HG02943 (cell line): Measurements from ENCODE around the gene PGAM5.
"Not testable (repeated sequence)": the region's sequence is repeated elsewhere in the genome, so short reads cannot be mapped to it uniquely, and the experiment has no call there.

Experiments used
- ATAC-seq: cut with Tn5 transposase; IDR thresholded peaks from one replicate; pipeline ENCODE4 v1.9.1; 2021; ENCODE audit warnings: mild to moderate bottlenecking, low read depth, moderate library complexity; ENCODE audit not compliant: unreplicated experiment

The PGAM5 gene

DNA sequence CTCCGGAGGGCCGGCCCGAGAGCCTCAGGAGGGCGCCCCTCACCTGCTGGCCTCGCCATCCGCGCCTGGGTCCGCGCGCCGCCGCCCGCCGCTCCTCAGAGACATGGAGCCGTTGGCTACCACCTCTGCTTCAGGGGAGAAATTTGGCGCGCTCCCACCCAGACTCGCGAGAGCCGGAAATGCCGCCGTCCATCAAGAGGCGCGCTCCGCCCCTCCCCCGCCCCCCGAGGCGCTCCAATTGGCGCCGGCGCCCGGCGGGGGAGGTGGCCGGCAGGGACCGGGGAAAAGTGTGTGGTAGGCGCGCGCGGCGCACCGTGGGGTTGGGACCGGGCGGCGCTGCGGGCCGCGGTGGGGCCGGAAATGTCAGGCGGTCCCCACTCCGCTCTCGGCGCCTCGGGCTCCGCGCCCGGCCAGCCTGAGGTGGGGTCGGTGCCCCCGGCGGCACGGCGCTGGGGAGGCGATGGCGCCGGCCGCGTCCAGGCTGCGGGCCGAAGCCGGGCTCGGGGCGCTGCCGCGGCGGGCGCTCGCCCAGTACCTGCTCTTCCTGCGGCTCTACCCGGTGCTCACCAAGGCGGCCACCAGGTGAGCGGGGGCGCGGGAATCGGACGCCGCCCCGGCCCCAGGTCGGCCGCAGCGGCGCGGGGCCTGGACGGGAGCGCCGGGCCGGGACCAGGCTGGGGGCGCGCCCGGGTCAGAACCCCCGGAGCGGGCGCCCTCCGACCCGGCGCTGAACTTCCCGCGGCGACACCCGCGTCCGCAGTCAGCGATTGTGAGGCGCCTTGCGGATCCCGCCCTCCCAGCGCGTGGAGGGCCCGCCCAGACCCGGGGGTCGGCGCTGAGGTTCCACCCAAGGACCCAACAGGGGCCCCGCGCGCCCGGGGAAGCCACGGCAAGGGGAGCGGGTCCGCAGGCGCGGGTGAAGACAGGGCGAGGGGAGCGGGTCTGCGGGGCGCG lies 23.2 kb upstream of the PGAM5 start, which contains the start of the genes POLE and PXMP2:
TSS of gene POLE (minus strand) at position 132 of the 954 bp plus-strand sequence. CDS start at position 105, 27 bp downstream.
TSS of gene PXMP2 (plus strand) at position 377 of the 954 bp plus-strand sequence. CDS start at position 461, 84 bp downstream.
- ATAC-seq = peak; percentile 91

- no peak for ATAC-seq
These were observed 21.4 kb upstream of the PGAM5 start for GRCh38 chr12:132689227-132689626.

GRCh38 chr12:132690112-132690511 lies 20.5 kb upstream of the PGAM5 start:
- no peak for ATAC-seq

DNA sequence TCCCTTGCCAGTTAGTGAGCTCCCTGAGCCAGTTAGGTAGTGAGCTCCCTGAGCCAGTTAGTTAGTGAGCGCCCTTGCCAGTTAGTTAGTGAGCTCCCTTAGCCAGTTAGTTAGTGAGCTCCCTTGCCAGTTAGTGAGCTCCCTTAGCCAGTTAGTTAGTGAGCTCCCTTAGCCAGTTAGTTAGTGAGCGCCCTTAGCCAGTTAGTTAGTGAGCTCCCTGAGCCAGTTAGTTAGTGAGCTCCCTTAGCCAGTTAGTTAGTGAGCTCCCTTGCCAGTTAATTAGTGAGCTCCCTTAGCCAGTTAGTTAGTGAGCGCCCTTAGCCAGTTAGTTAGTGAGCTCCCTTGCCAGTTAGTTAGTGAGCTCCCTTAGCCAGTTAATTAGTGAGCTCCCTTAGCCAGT lies 18.6 kb upstream of the PGAM5 start:
- ATAC-seq = not testable (repeated sequence)

GRCh38 chr12:132694888-132695287 lies 15.8 kb upstream of the PGAM5 start:
- not testable (repeated sequence) for ATAC-seq

DNA sequence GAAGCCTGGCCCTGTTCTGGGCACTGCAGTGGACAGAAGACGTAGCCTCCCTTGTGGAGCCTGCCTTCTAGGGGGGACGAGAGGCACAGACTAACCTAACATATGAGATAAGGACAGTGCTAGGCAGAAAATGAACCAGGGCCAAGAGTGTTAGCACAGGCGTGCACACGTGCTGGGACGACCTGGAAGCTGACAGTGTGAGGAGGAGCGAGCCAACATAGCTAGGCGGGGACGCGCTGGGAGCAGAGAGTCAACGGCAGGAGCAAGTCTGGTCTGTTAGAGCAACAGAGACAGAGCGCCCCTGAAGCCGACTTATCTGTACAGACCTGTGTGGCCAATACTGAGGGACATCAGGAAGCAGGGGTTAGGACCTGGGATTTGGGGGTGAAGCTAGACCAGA lies 15.2 kb upstream of the PGAM5 start:
- no peak for ATAC-seq

- ATAC-seq = no peak
These were observed 12.3 kb upstream of the PGAM5 start for GRCh38 chr12:132698341-132698740.

- no peak for ATAC-seq
These were observed 10.3 kb upstream of the PGAM5 start for GRCh38 chr12:132700212-132700822.

GRCh38 chr12:132702640-132703039 lies 8.0 kb upstream of the PGAM5 start:
- no peak for ATAC-seq

GRCh38 chr12:132703641-132704040 lies 7.0 kb upstream of the PGAM5 start:
- ATAC-seq = no peak

GRCh38 chr12:132707241-132707640 lies 3.4 kb upstream of the PGAM5 start:
- ATAC-seq = no peak

GRCh38 chr12:132708150-132708549 lies 2.5 kb upstream of the PGAM5 start:
- ATAC-seq = no peak

- peak; percentile 39 for ATAC-seq
These were observed 618 bp upstream of the PGAM5 start for GRCh38 chr12:132710043-132710404.

GRCh38 chr12:132711080-132711843 lies 620 bp downstream of the PGAM5 start:
- peak; percentile 14 for ATAC-seq

DNA sequence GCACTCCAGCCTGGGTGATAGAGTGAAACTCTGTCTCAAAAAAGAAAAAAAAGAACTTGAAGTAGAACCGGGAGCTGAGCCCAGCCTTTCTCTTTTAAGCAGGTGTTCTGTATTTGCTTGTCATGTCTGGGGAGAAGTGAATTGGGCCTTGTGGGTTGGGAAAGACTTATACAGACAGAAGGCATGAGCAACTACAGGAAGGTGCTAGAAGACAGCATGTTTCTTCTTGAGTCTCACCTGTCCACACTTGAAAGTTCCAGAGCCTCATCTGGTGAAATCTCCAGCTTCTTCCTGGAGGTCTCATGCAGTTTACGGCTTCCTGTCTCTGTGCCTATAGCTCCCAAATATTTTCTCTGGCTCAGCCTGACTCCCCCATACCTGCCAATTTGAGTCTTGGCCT lies 2.5 kb downstream of the PGAM5 start:
- ATAC-seq = no peak

DNA sequence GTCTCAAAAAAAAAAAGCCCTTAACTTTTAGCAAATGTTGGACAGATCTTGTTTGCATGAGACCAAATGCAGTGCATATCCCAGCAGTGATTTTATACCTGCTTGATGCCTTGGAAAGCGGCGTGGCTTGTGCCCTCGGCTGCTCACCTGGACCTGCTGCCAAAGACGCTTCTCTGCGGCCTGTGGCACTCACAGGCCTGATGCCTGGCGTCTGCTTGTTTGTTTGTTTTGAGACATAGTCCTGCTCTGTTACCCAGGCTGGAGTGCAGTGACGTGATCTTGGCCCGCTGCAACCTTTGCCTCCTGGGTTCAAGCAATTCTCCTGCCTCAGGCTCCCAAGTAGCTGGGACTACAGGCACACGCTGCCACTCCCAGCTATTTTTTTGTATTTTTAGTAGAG lies 5.2 kb downstream of the PGAM5 start:
- no peak for ATAC-seq

DNA sequence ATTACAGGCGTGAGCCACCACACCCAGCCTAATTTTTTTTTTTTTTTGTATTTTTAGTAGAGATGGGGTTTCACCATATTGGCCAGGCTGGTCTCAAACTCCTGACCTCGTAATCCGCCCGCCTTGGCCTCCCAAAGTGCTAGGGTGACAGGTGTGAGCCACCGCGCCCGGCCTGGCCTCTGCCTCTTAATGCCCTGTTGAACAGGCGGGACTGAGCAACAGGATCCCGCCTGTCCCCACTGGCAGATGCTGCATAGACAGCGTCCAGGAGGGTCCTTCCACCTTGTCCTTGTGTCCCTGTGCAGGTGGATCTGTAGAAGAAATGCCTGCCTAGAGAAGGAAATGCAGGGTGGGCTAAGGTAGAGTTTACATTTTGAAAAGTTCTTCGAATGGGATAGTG lies 5.7 kb downstream of the PGAM5 start:
- no peak for ATAC-seq

DNA sequence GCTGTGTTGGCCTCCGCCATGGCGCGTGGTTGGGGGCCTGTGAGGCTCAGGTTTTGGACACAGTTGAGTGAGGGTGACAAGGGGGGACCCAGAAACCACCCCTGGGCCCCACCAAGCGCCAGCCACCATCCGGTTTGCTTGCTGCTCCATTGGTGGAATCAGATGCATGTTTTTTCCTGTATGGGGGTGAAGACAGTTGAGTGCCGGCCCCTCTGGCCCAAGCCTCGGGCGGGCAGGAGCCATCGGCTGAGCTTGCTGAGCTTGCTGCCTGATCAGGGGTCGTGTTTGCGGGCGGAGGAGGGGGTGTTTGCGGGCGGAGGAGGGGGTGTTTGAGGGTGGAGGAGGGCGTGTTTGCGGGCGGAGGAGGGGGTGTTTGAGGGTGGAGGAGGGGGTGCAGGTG lies 6.4 kb downstream of the PGAM5 start:
- ATAC-seq = no peak

- no peak for ATAC-seq
These were observed 7.1 kb downstream of the PGAM5 start for GRCh38 chr12:132717531-132718387.

DNA sequence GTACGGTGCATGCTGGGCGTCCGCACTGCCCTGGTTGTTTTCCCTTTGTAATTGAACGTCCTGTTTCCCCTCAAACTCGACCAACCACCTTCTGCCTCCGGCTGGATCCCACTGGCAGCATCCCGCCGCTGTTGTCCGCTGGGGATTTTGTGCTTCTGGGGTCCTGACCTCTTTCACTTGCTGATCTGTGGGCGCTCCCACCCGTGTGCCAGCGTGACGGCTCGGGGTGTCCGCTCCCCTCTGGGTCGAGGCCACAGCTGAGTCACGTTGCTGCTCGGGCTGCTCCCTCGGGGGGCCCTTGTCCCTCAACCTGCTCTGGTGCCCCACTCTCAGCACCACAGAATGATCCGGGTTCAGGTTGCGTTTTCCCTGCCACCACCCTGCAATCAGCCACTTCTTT lies 8.0 kb downstream of the PGAM5 start:
- no peak for ATAC-seq
